HCT116 (cell line): ENCODE data around the gene HAND2. TPM values are rescaled to one million over a fixed set of nuclear protein-coding genes. Genes with fewer than 3 reads are reported as not detected.

Source experiments
- ATAC-seq: fragments of 200-7000 bp; cut with Tn5 transposase; 2 replicates; pipeline ENCODE4 v1.9.1; 2020; ENCODE audit warnings: mild to moderate bottlenecking, moderate library complexity
- BruUV-seq: library from RNA; stranded (reverse); fragments of 400-500 nt; replicated peaks from 2 replicates; lab custom pipeline; 2021; lab: Mats Ljungman, UMichigan
- CTCF ChIA-PET: fragments of 300-600 bp; sonication (Branson Sonifier 250); formaldehyde crosslinking; loops from one replicate; lab custom pipeline; 2021; ENCODE audit warnings: antibody characterized with exemption; lab: Charles Lee
- POLR2A ChIA-PET: fragments of 300-600, 350-600 bp; sonication (Branson Sonifier 250); formaldehyde crosslinking; loops from one replicate; lab custom pipeline; 2021; ENCODE audit warnings: antibody characterized with exemption; lab: Charles Lee
- RAD21 ChIA-PET, 2 experiments: fragments of 300-600 bp; sonication (Branson Sonifier 250); formaldehyde crosslinking; loops; one replicate each; lab custom pipeline; 2023; ENCODE audit warnings: low total read pairs in 2 of 2; ENCODE audit not compliant: uncharacterized antibody in 2 of 2, unreplicated experiment in 2 of 2, low non-redundant PET in 1 of 2; lab: Charles Lee
- DNase-seq: peaks from one replicate; pipeline ENCODE4 v3.0.0-alpha.2; 2010; ENCODE audit warnings: low read depth, low spot score
- H2AFZ ChIP-seq: fragments of 200-600 bp; shearing (Covaris generic), sonication (generic); 2 replicates; pipeline ENCODE4 v1.6.1; 2017; ENCODE audit warnings: low read depth, mixed run types, mixed read lengths, antibody characterized with exemption, low read length; ENCODE audit not compliant: poor library complexity, severe bottlenecking
- H3K27ac ChIP-seq: 2 replicates; pipeline ENCODE4 v1.5.1; 2012; ENCODE audit warnings: low read depth, low read length
- H3K27me3 ChIP-seq: fragments of 200-600 bp; sonication (generic); 2 replicates; pipeline ENCODE4 v1.6.1; 2016; ENCODE audit warnings: mixed run types, low read length, mixed read lengths; ENCODE audit not compliant: insufficient read depth
- H3K36me3 ChIP-seq, 2 experiments: fragments of 200-500 bp in 1 of 2; fragments of 200-600 bp in 1 of 2; sonication (Bioruptor generic) in 1 of 2; sonication (generic) in 1 of 2; 2 replicates each; pipeline versions ENCODE4 v1.5.1 to v1.6.1; 2014 to 2016; ENCODE audit warnings: low read length in 2 of 2, inconsistent platforms in 1 of 2, mixed read lengths in 1 of 2, mixed run types in 1 of 2; ENCODE audit not compliant: insufficient read depth in 2 of 2, control insufficient read depth in 1 of 2
- H3K4me1 ChIP-seq, 2 experiments: fragments of 200-600 bp in 1 of 2; sonication (generic) in 1 of 2; 2 replicates each; pipeline versions ENCODE4 v1.5.1 to v1.6.1; 2012 to 2017; ENCODE audit warnings: low read length in 2 of 2, inconsistent platforms in 1 of 2, mild to moderate bottlenecking in 1 of 2, mixed read lengths in 1 of 2, mixed run types in 1 of 2, moderate library complexity in 1 of 2; ENCODE audit not compliant: insufficient read depth in 2 of 2, control insufficient read depth in 1 of 2
- H3K4me2 ChIP-seq: fragments of 200-600 bp; sonication (generic); 2 replicates; pipeline ENCODE4 v1.6.1; 2017; ENCODE audit warnings: mixed run types, low read length, mixed read lengths
- H3K4me3 ChIP-seq, 2 experiments: fragments of 200-600 bp in 1 of 2; sonication (generic) in 1 of 2; replicated peaks in 1 of 2; 2 replicates each; pipeline ENCODE4 v1.5.1; 2011 to 2016; ENCODE audit warnings: low read length in 2 of 2, control low read depth in 1 of 2, low read depth in 1 of 2, mild to moderate bottlenecking in 1 of 2, mixed read lengths in 1 of 2, mixed run types in 1 of 2
- H3K79me2 ChIP-seq: fragments of 200-600 bp; sonication (generic); 2 replicates; pipeline ENCODE4 v1.6.1; 2017; ENCODE audit warnings: mild to moderate bottlenecking, mixed run types, low read length, moderate library complexity, mixed read lengths; ENCODE audit not compliant: insufficient read depth
- H3K9ac ChIP-seq: fragments of 200-600 bp; sonication (generic); 2 replicates; pipeline ENCODE4 v1.6.1; 2016; ENCODE audit warnings: low read length, mixed read lengths
- H3K9me2 ChIP-seq: fragments of 200-600 bp; sonication (generic), shearing (Covaris generic); 2 replicates; pipeline ENCODE4 v1.6.1; 2017; ENCODE audit warnings: mixed run types, mild to moderate bottlenecking, moderate library complexity; ENCODE audit not compliant: insufficient read depth
- H3K9me3 ChIP-seq, 2 experiments: fragments of 200-500 bp in 1 of 2; fragments of 200-600 bp in 1 of 2; sonication (Bioruptor generic) in 1 of 2; sonication (generic) in 1 of 2; 2 replicates each; pipeline ENCODE4 v1.6.1; 2014 to 2017; ENCODE audit warnings: low read length in 2 of 2, mixed read lengths in 2 of 2, inconsistent platforms in 1 of 2, low read depth in 1 of 2, mild to moderate bottlenecking in 1 of 2, mixed run types in 1 of 2, moderate library complexity in 1 of 2; ENCODE audit not compliant: control insufficient read depth in 1 of 2, insufficient read depth in 1 of 2
- H4K20me1 ChIP-seq: fragments of 200-600 bp; sonication (generic), shearing (Covaris generic); 2 replicates; pipeline ENCODE4 v1.6.1; 2017; ENCODE audit warnings: mixed run types, mild to moderate bottlenecking, moderate library complexity; ENCODE audit not compliant: insufficient read depth
- ELF1 ChIP-seq: IDR thresholded peaks from 2 replicates; pipeline ENCODE4 v1.6.1; 2012; ENCODE audit warnings: low read depth, borderline replicate concordance
- FOSL1 ChIP-seq: IDR thresholded peaks from 2 replicates; pipeline ENCODE4 v1.6.1; 2012; ENCODE audit warnings: low read depth
- RAD21 ChIP-seq: IDR thresholded peaks from 2 replicates; pipeline ENCODE4 v1.6.1; 2012; ENCODE audit warnings: low read depth, mild to moderate bottlenecking
- SP1 ChIP-seq: IDR thresholded peaks from 2 replicates; pipeline ENCODE4 v1.6.1; 2012; ENCODE audit warnings: low read depth
- intact Hi-C: fragments of 100-400 bp; cut with micrococcal nuclease; formaldehyde crosslinking; loops from 2 replicates; pipeline ENCODE4 v1.10.0; 2022
- total RNA-seq: library from RNA; stranded (reverse); gene quantifications from one replicate; pipeline ENCODE4 v1.2.1, GENCODE V29; 2021; ENCODE audit not compliant: unreplicated experiment
- TF ChIP-seq, protein P1 (sequence below): IDR thresholded peaks from 2 replicates; pipeline ENCODE4 v1.6.1; 2012; ENCODE audit warnings: low read depth
- TF ChIP-seq, protein P2 (sequence below), 3 experiments: fragments of 200-600 bp in 1 of 3; sonication (generic) in 1 of 3; IDR thresholded peaks in 2 of 3; conservative IDR thresholded peaks in 1 of 3; 2 replicates each; pipeline ENCODE4 v1.5.1; 2012 to 2017; ENCODE audit warnings: low read depth in 2 of 3, low read length in 2 of 3, antibody characterized with exemption in 1 of 3, borderline replicate concordance in 1 of 3, control low read depth in 1 of 3, mild to moderate bottlenecking in 1 of 3, mixed read lengths in 1 of 3, mixed run types in 1 of 3, moderate library complexity in 1 of 3; ENCODE audit not compliant: insufficient read depth in 1 of 3
- TF ChIP-seq, protein P3 (sequence below): IDR thresholded peaks from 2 replicates; pipeline ENCODE4 v1.6.1; 2011; ENCODE audit warnings: mild to moderate bottlenecking, low read length, moderate library complexity; ENCODE audit not compliant: insufficient replicate concordance; ENCODE audit errors: extremely low read depth

The HAND2 gene
- total RNA-seq, 1 experiment from 2014 or later = not detected

DNA sequence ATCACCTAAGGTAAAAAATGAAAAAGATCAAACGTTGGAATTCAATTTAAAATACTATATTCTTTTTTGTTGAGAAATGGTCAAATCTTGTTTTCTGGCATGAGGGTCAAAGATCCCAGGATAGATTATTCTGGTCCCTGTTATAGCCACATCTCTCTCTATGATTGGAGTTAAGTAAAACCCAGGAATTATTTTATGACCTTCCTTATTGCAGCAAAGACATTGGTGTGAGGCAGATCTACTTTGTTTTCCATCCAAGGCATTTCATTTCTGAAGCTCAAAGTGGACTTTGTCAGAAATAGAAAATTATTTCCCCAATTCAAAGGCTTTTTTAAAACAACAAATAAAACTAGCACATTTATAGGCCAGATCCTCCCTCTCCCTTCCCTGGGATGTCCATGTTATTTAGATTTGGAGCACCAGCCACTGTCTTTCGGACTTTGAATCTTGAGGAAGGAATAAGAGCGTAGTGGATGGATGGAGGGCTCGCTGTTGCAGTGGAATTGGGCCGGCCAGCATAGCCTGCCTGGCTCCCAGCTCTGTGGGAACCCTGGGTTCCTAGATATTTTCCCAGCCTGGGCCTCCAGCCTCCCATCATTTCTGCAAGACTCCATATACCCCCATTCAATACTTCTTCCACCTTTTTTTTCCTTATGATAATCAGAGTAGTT lies 45.6 kb upstream of the HAND2 start:
- ChIA-PET CTCF (no interaction called here), POLR2A (no interaction called here), RAD21 (no interaction called here)
- H3K27ac ChIP-seq = no peak overlapping the region
- H4K20me1 ChIP-seq = no peaks in the 10 kb centered on the region
- ATAC-seq (no peak), DNase-seq (no peak)
- no peaks in the 10 kb centered on the region for H3K79me2 ChIP-seq
- intact Hi-C loops = no loop called here
- no peak overlapping the region for H3K9ac ChIP-seq
- H3K27me3 ChIP-seq = 0 out of 2 replicates have a peak, but pooled peaks cover under 1% of the 10 kb centered on the region
- TF ChIP-seq, protein P1, sequence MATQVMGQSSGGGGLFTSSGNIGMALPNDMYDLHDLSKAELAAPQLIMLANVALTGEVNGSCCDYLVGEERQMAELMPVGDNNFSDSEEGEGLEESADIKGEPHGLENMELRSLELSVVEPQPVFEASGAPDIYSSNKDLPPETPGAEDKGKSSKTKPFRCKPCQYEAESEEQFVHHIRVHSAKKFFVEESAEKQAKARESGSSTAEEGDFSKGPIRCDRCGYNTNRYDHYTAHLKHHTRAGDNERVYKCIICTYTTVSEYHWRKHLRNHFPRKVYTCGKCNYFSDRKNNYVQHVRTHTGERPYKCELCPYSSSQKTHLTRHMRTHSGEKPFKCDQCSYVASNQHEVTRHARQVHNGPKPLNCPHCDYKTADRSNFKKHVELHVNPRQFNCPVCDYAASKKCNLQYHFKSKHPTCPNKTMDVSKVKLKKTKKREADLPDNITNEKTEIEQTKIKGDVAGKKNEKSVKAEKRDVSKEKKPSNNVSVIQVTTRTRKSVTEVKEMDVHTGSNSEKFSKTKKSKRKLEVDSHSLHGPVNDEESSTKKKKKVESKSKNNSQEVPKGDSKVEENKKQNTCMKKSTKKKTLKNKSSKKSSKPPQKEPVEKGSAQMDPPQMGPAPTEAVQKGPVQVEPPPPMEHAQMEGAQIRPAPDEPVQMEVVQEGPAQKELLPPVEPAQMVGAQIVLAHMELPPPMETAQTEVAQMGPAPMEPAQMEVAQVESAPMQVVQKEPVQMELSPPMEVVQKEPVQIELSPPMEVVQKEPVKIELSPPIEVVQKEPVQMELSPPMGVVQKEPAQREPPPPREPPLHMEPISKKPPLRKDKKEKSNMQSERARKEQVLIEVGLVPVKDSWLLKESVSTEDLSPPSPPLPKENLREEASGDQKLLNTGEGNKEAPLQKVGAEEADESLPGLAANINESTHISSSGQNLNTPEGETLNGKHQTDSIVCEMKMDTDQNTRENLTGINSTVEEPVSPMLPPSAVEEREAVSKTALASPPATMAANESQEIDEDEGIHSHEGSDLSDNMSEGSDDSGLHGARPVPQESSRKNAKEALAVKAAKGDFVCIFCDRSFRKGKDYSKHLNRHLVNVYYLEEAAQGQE = no peak
- no peak for TF ChIP-seq FOSL1
- TF ChIP-seq, protein P2, sequence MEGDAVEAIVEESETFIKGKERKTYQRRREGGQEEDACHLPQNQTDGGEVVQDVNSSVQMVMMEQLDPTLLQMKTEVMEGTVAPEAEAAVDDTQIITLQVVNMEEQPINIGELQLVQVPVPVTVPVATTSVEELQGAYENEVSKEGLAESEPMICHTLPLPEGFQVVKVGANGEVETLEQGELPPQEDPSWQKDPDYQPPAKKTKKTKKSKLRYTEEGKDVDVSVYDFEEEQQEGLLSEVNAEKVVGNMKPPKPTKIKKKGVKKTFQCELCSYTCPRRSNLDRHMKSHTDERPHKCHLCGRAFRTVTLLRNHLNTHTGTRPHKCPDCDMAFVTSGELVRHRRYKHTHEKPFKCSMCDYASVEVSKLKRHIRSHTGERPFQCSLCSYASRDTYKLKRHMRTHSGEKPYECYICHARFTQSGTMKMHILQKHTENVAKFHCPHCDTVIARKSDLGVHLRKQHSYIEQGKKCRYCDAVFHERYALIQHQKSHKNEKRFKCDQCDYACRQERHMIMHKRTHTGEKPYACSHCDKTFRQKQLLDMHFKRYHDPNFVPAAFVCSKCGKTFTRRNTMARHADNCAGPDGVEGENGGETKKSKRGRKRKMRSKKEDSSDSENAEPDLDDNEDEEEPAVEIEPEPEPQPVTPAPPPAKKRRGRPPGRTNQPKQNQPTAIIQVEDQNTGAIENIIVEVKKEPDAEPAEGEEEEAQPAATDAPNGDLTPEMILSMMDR (IDR thresholded peaks at IDR 0.05 in 2 of 3, conservative IDR thresholded peaks at IDR 0.05 in 1 of 3; ENCODE audit: borderline replicate concordance in 1 of 3, insufficient read depth in 1 of 3, low read depth in 2 of 3, low read length in 2 of 3) = no peak
- TF ChIP-seq, protein P3, sequence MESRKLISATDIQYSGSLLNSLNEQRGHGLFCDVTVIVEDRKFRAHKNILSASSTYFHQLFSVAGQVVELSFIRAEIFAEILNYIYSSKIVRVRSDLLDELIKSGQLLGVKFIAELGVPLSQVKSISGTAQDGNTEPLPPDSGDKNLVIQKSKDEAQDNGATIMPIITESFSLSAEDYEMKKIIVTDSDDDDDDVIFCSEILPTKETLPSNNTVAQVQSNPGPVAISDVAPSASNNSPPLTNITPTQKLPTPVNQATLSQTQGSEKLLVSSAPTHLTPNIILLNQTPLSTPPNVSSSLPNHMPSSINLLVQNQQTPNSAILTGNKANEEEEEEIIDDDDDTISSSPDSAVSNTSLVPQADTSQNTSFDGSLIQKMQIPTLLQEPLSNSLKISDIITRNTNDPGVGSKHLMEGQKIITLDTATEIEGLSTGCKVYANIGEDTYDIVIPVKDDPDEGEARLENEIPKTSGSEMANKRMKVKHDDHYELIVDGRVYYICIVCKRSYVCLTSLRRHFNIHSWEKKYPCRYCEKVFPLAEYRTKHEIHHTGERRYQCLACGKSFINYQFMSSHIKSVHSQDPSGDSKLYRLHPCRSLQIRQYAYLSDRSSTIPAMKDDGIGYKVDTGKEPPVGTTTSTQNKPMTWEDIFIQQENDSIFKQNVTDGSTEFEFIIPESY = no peak
- TF ChIP-seq SP1 = no peak
- TF ChIP-seq RAD21 = no peak
- TF ChIP-seq ELF1 = no peak
- BruUV-seq = no TSS peak
- no peak overlapping the region for H3K4me3 ChIP-seq
- H3K4me2 ChIP-seq = no peak overlapping the region
- no peak overlapping the region for H2AFZ ChIP-seq
- H3K36me3 ChIP-seq = no peaks in the 10 kb centered on the region
- H3K9me2 ChIP-seq = no peaks in the 10 kb centered on the region
- no peaks in the 10 kb centered on the region for H3K4me1 ChIP-seq
- no peaks in the 10 kb centered on the region for H3K9me3 ChIP-seq
